Measurements from ENCODE around the gene C6orf89. TPM values are rescaled to one million over a fixed set of nuclear protein-coding genes. Genes with fewer than 3 reads are reported as not detected.

C6orf89 gene
- total RNA-seq, 1 experiment from 2014 or later, result 40.1 TPM

DNA sequence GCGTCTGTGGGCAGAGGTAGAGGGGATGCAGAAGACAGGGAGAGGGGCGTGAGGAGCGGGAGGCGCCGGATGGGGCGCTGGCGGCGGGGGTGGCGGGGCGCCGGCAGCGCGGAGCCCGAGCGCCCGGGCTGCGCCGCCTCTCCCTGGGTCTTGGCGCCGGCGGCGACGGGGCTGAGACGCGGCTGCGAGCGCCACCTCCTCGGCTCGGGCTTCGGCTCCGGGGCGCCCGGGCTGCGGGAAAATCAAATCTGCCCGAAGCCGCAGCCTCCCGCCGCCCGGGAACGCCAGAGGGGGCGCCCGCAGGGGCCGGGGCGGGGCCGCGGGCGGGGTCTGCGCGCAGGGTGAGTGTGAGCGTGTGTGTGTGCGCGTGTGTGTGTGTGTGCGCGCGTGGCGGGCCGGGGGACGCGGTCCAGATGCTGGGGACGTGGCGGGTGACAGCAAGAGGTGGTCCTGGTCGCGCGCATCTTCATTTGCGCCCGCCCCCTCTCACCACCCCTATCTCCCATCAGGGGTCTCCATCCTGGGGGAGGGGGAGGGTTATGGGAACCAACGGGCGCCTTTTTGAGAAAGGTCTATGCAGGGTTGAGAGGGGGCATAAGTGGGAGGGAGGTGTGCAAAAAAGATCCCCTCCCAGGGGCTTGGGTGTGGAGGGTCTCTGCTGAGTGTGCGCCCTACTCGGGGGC, 45.9 kb upstream of the C6orf89 start:
- H3K27me3 ChIP-seq (ENCODE audit: insufficient read depth, low read depth), result peaks cover 14% of the 10 kb centered on the region
- H3K9me2 ChIP-seq (ENCODE audit: insufficient read depth), result no peaks in the 10 kb centered on the region
- ChIA-PET POLR2A (ENCODE audit: unreplicated experiment) (no interaction called here), CTCF (no interaction called here)
- no TSS peak for BruUV-seq (replicated peaks)
- no peaks in the 10 kb centered on the region for H3K9me3 ChIP-seq (ENCODE audit: insufficient read depth, low read depth)
- TF ChIP-seq EZH2 (IDR thresholded peaks at IDR 0.05; ENCODE audit: low read depth), result no peak
- TF ChIP-seq, protein P1, sequence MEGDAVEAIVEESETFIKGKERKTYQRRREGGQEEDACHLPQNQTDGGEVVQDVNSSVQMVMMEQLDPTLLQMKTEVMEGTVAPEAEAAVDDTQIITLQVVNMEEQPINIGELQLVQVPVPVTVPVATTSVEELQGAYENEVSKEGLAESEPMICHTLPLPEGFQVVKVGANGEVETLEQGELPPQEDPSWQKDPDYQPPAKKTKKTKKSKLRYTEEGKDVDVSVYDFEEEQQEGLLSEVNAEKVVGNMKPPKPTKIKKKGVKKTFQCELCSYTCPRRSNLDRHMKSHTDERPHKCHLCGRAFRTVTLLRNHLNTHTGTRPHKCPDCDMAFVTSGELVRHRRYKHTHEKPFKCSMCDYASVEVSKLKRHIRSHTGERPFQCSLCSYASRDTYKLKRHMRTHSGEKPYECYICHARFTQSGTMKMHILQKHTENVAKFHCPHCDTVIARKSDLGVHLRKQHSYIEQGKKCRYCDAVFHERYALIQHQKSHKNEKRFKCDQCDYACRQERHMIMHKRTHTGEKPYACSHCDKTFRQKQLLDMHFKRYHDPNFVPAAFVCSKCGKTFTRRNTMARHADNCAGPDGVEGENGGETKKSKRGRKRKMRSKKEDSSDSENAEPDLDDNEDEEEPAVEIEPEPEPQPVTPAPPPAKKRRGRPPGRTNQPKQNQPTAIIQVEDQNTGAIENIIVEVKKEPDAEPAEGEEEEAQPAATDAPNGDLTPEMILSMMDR (conservative IDR thresholded peaks at IDR 0.05), result no peak; the same call in 1 of the 2 replicates
- peak overlapping the region; percentile 34; the same call in 1 of the 2 replicates for H3K4me2 ChIP-seq
- no peaks in the 10 kb centered on the region for H3K79me2 ChIP-seq (ENCODE audit: low read depth)
- H3K4me3 ChIP-seq, result peak overlapping the region; percentile 33; the same call in 1 of the 2 replicates
- intact Hi-C loops (cut with micrococcal nuclease; ENCODE audit: unreplicated experiment), result no loop called here
- H3K4me1 ChIP-seq (replicated peaks; ENCODE audit: insufficient read depth), result no peaks in the 10 kb centered on the region
- H3K27ac ChIP-seq, result no peak overlapping the region
- no peaks in the 10 kb centered on the region for H4K20me1 ChIP-seq (ENCODE audit: insufficient read depth)
- H3F3A ChIP-seq (ENCODE audit: insufficient read depth, low read depth), result 0 out of 2 replicates have a peak, but pooled peaks cover 8% of the 10 kb centered on the region
- no peak overlapping the region for H2AFZ ChIP-seq
- peak in 1 of 2 experiments; percentile 31 for DNase-seq
- H3K36me3 ChIP-seq (ENCODE audit: low read depth), result no peaks in the 10 kb centered on the region

DNA sequence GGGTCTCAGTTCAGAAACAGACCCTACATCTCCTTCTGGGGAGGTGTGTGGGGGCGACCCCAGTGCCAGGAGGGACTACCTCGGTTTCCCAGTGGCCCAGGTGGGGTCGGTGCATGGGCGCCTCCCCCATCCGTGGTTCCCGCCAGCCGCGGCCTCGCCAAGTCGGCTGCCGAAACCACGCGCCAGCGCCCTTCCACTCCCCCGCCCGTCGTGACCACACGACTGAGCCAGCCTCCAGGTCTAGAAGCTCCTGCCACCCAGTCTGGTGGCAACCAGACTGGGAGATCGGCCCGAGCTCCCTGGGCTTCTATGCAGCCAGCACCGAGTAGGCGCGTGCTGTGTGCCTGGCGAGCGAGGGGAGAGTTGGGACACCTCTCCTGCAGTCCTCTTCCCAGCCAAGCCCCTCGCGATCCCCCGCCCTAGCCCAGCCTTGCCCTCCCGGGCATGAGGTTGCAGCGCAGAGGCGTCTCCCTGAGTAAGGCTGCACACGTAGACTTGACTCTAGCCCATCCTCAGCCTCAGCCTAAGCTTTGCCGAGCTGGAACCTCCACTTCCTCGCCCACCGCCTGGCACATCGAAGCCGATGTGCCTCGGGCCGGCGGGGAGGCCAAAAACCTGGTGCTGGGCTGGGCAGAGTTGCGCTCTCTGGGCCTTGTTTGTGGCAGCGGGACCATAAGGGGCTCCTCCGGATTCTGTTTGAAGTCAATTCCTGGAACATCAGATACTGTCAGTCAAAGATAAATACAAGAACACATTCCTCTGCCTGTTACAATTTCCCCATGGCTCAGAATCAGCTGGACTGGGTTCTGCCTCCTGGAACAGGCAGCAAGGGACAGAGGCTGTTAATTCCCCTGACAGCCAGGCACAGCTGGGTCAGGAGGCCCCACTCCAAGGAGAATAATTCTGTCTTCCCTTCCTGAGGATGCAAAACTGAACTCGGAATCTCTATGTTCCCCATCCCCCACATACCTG, 45.0 kb upstream of the C6orf89 start:
- 0 out of 2 replicates have a peak, but pooled peaks cover 8% of the 10 kb centered on the region for H3F3A ChIP-seq (ENCODE audit: insufficient read depth, low read depth)
- no peaks in the 10 kb centered on the region for H3K4me1 ChIP-seq (replicated peaks; ENCODE audit: insufficient read depth)
- H3K4me3 ChIP-seq, result no peak overlapping the region; the same call in 1 of the 2 replicates
- TF ChIP-seq EZH2 (IDR thresholded peaks at IDR 0.05; ENCODE audit: low read depth), result no peak
- TF ChIP-seq, protein P1 (conservative IDR thresholded peaks at IDR 0.05), result no peak
- intact Hi-C loops (cut with micrococcal nuclease; ENCODE audit: unreplicated experiment), result no loop called here
- ChIA-PET POLR2A (ENCODE audit: unreplicated experiment) (interaction anchor here (0.6 kb wide), 1 partner anchor 87 kb away, joined by 3 read pairs; no protein-coding TSS in a partner anchor), CTCF (no interaction called here)
- no peak overlapping the region for H3K4me2 ChIP-seq
- no peak overlapping the region for H3K27ac ChIP-seq
- no peak overlapping the region for H2AFZ ChIP-seq
- H3K9me2 ChIP-seq (ENCODE audit: insufficient read depth), result no peaks in the 10 kb centered on the region
- no TSS peak for BruUV-seq (replicated peaks)
- H3K27me3 ChIP-seq (ENCODE audit: insufficient read depth, low read depth), result peaks cover 14% of the 10 kb centered on the region
- no peaks in the 10 kb centered on the region for H3K9me3 ChIP-seq (ENCODE audit: insufficient read depth, low read depth)
- H3K36me3 ChIP-seq (ENCODE audit: low read depth), result no peaks in the 10 kb centered on the region
- no peak for DNase-seq
- no peaks in the 10 kb centered on the region for H3K79me2 ChIP-seq (ENCODE audit: low read depth)
- H4K20me1 ChIP-seq (ENCODE audit: insufficient read depth), result no peaks in the 10 kb centered on the region

DNA sequence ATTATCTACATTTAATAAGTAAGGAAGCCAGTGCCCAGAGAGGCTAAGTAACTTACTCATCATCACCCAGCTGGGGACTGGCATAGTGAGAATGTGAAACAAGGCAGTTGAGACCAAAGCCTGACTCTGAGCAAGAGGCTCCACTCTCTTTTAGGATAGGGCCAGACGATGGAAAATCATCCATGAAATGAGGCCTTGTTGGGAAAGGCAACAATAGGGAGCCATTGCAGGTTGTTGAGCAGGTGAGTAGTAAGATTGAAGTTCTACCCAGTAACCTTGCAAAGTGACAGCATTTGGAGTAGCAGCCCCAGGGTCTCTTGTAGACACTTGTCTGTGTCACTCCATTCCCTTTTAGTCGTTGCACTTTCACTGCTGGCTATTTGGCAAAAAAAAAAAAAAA, 44.0 kb upstream of the C6orf89 start:
- H3K79me2 ChIP-seq (ENCODE audit: low read depth), result no peaks in the 10 kb centered on the region
- H3K36me3 ChIP-seq (ENCODE audit: low read depth), result no peaks in the 10 kb centered on the region
- DNase-seq, result no peak
- peaks cover 14% of the 10 kb centered on the region for H3K27me3 ChIP-seq (ENCODE audit: insufficient read depth, low read depth)
- H3K4me1 ChIP-seq (replicated peaks; ENCODE audit: insufficient read depth), result no peaks in the 10 kb centered on the region
- H3F3A ChIP-seq (ENCODE audit: insufficient read depth, low read depth), result 0 out of 2 replicates have a peak, but pooled peaks cover 8% of the 10 kb centered on the region
- no peaks in the 10 kb centered on the region for H3K9me3 ChIP-seq (ENCODE audit: insufficient read depth, low read depth)
- POLR2A ChIA-PET (ENCODE audit: unreplicated experiment), result no interaction called here
- no peak overlapping the region for H3K27ac ChIP-seq
- H2AFZ ChIP-seq, result no peak overlapping the region
- no peak overlapping the region for H3K4me2 ChIP-seq
- no peak overlapping the region for H3K4me3 ChIP-seq
- intact Hi-C loops (cut with micrococcal nuclease; ENCODE audit: unreplicated experiment), result no loop called here
- H3K9me2 ChIP-seq (ENCODE audit: insufficient read depth), result no peaks in the 10 kb centered on the region
- TF ChIP-seq EZH2 (IDR thresholded peaks at IDR 0.05; ENCODE audit: low read depth), result no peak
- TF ChIP-seq, protein P1 (conservative IDR thresholded peaks at IDR 0.05), result no peak
- CTCF ChIA-PET, result no interaction called here
- BruUV-seq (replicated peaks), result no TSS peak
- H4K20me1 ChIP-seq (ENCODE audit: insufficient read depth), result no peaks in the 10 kb centered on the region
